Measurements from ENCODE around the gene LRRC2. TPM values are rescaled to one million over a fixed set of nuclear protein-coding genes. Genes with fewer than 3 reads are reported as not detected.

The LRRC2 gene
- total and polyA plus RNA-seq, 2 of the 13 experiments (the other 11 are each of a cell fraction or from before 2014, with no cell fraction given) = 0.27 to 0.58 TPM

DNA sequence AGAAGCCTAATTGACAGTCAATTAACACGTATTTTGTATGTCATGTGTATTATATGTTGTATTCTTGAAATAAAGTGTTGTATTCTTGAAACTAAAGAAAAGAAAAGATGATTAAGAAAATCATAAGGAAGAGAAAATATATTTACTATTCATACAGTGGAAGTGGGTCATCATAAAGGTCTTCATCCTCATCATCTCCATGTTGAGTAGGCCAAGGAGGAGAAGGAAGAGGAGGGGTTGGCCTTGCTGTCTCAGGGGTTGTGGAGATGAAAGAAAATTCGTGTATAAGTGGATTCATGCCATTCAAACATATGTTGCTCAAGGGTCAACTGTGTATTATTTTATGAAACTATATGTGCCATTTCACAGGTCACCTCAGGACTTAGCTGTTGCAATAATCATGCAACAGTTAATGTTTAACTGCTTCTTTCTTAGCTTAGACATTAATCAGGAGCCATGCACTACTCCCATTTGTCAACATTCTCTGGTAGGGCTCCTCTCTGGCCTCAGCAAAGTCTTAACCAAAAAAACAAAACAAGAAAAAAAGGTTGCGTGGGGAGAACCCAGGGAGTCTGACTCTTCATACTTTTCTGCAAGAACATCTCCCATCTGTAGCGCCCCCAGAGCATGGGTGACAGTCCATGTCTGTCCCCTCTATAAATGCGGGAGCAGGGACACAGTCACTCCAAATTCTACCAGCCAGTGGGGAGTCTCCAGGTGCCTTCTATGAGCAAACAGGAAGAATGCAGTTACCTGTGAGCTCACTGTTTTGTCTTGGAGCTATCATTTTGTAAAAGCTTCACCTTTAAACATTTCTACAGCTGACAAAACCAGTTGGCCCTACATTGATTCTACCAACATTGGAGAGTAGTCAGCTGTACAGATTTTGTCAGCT is 19.9 kb upstream of the LRRC2 start (continued):
- TF ChIP-seq HMG20A (CRISPR knock-in tag; IDR thresholded peaks at IDR 0.05; ENCODE audit: borderline replicate concordance) = 0 out of 2 replicates have a peak, but pooled peaks have one; percentile 61
- TF ChIP-seq, protein P1, sequence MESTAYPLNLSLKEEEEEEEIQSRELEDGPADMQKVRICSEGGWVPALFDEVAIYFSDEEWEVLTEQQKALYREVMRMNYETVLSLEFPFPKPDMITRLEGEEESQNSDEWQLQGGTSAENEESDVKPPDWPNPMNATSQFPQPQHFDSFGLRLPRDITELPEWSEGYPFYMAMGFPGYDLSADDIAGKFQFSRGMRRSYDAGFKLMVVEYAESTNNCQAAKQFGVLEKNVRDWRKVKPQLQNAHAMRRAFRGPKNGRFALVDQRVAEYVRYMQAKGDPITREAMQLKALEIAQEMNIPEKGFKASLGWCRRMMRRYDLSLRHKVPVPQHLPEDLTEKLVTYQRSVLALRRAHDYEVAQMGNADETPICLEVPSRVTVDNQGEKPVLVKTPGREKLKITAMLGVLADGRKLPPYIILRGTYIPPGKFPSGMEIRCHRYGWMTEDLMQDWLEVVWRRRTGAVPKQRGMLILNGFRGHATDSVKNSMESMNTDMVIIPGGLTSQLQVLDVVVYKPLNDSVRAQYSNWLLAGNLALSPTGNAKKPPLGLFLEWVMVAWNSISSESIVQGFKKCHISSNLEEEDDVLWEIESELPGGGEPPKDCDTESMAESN (CRISPR knock-in tag; conservative IDR thresholded peaks at IDR 0.05) = no peak; the same call in 1 of the 2 replicates
- no peak for TF ChIP-seq ADNP (CRISPR knock-in tag; IDR thresholded peaks at IDR 0.05)
- TF ChIP-seq SALL1 (CRISPR knock-in tag; IDR thresholded peaks at IDR 0.05) = peak; percentile 33; the same call in 1 of the 2 replicates
- TF ChIP-seq CREM (IDR thresholded peaks at IDR 0.05) = peak; percentile 51
- TF ChIP-seq CREM (CRISPR knock-in tag; IDR thresholded peaks at IDR 0.05) = no peak
- TF ChIP-seq NR2C2 (CRISPR knock-in tag; IDR thresholded peaks at IDR 0.05; ENCODE audit: borderline replicate concordance) = peak; percentile 55; the same call in 1 of the 2 replicates
- peak; percentile 47; the same call in 1 of the 2 replicates for TF ChIP-seq HNF4A (CRISPR knock-in tag; IDR thresholded peaks at IDR 0.05)
- TF ChIP-seq, protein P2, sequence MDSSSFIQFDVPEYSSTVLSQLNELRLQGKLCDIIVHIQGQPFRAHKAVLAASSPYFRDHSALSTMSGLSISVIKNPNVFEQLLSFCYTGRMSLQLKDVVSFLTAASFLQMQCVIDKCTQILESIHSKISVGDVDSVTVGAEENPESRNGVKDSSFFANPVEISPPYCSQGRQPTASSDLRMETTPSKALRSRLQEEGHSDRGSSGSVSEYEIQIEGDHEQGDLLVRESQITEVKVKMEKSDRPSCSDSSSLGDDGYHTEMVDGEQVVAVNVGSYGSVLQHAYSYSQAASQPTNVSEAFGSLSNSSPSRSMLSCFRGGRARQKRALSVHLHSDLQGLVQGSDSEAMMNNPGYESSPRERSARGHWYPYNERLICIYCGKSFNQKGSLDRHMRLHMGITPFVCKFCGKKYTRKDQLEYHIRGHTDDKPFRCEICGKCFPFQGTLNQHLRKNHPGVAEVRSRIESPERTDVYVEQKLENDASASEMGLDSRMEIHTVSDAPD (CRISPR knock-in tag; IDR thresholded peaks at IDR 0.05) = no peak
- TF ChIP-seq, protein P3, sequence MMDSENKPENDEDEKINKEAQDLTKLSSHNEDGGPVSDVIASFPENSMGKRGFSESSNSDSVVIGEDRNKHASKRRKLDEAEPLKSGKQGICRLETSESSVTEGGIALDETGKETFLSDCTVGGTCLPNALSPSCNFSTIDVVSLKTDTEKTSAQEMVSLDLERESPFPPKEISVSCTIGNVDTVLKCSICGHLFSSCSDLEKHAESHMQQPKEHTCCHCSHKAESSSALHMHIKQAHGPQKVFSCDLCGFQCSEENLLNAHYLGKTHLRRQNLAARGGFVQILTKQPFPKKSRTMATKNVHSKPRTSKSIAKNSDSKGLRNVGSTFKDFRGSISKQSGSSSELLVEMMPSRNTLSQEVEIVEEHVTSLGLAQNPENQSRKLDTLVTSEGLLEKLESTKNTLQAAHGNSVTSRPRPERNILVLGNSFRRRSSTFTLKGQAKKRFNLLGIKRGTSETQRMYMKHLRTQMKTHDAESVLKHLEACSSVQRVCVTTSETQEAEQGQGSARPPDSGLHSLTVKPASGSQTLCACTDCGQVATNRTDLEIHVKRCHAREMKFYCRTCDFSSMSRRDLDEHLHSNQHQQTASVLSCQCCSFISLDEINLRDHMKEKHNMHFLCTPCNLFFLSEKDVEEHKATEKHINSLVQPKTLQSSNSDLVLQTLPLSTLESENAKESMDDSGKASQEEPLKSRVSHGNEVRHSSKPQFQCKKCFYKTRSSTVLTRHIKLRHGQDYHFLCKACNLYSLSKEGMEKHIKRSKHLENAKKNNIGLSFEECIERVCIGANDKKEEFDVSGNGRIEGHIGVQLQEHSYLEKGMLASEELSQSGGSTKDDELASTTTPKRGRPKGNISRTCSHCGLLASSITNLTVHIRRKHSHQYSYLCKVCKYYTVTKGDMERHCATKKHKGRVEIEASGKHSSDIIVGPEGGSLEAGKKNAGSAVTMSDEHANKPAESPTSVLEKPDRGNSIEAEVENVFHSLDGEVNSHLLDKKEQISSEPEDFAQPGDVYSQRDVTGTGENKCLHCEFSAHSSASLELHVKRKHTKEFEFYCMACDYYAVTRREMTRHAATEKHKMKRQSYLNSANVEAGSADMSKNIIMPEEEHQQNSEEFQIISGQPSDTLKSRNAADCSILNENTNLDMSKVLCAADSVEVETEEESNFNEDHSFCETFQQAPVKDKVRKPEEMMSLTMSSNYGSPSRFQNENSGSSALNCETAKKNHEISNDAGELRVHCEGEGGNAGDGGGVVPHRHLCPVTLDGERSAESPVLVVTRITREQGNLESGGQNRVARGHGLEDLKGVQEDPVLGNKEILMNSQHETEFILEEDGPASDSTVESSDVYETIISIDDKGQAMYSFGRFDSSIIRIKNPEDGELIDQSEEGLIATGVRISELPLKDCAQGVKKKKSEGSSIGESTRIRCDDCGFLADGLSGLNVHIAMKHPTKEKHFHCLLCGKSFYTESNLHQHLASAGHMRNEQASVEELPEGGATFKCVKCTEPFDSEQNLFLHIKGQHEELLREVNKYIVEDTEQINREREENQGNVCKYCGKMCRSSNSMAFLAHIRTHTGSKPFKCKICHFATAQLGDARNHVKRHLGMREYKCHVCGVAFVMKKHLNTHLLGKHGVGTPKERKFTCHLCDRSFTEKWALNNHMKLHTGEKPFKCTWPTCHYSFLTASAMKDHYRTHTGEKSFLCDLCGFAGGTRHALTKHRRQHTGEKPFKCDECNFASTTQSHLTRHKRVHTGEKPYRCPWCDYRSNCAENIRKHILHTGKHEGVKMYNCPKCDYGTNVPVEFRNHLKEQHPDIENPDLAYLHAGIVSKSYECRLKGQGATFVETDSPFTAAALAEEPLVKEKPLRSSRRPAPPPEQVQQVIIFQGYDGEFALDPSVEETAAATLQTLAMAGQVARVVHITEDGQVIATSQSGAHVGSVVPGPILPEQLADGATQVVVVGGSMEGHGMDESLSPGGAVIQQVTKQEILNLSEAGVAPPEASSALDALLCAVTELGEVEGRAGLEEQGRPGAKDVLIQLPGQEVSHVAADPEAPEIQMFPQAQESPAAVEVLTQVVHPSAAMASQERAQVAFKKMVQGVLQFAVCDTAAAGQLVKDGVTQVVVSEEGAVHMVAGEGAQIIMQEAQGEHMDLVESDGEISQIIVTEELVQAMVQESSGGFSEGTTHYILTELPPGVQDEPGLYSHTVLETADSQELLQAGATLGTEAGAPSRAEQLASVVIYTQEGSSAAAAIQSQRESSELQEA (CRISPR knock-in tag; IDR thresholded peaks at IDR 0.05; ENCODE audit: not compliant biosample characterization) = no peak
- TF ChIP-seq, protein P4, sequence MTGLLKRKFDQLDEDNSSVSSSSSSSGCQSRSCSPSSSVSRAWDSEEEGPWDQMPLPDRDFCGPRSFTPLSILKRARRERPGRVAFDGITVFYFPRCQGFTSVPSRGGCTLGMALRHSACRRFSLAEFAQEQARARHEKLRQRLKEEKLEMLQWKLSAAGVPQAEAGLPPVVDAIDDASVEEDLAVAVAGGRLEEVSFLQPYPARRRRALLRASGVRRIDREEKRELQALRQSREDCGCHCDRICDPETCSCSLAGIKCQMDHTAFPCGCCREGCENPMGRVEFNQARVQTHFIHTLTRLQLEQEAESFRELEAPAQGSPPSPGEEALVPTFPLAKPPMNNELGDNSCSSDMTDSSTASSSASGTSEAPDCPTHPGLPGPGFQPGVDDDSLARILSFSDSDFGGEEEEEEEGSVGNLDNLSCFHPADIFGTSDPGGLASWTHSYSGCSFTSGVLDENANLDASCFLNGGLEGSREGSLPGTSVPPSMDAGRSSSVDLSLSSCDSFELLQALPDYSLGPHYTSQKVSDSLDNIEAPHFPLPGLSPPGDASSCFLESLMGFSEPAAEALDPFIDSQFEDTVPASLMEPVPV (CRISPR knock-in tag; IDR thresholded peaks at IDR 0.05) = no peak
- TF ChIP-seq, protein P5, sequence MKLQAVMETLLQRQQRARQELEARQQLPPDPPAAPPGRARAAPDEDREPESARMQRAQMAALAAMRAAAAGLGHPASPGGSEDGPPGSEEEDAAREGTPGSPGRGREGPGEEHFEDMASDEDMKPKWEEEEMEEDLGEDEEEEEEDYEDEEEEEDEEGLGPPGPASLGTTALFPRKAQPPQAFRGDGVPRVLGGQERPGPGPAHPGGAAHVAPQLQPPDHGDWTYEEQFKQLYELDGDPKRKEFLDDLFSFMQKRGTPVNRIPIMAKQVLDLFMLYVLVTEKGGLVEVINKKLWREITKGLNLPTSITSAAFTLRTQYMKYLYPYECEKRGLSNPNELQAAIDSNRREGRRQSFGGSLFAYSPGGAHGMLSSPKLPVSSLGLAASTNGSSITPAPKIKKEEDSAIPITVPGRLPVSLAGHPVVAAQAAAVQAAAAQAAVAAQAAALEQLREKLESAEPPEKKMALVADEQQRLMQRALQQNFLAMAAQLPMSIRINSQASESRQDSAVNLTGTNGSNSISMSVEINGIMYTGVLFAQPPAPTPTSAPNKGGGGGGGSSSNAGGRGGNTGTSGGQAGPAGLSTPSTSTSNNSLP (IDR thresholded peaks at IDR 0.05; ENCODE audit: low read depth, low read length) = peak; percentile 85

All from HepG2 (cell line).